ENCODE measurements around the gene FAS. TPM values are rescaled to one million over a fixed set of nuclear protein-coding genes. Genes with fewer than 3 reads are reported as not detected.
A peak's percentile ranks its signal among the peaks of the same experiment; 100 is the strongest.

The FAS gene
- polyA plus RNA-seq, 1 donor (not counting 4 experiments of a cell fraction or from before 2014, with no cell fraction given): 44.8 TPM

GRCh38 chr10:88958721-88959120, 31.9 kb upstream of the FAS start:
- Histone ChIP-seq H3K9me1 (ENCODE audit: control insufficient read depth, extremely low read depth, insufficient read depth, low read length) (no peaks in the 10 kb centered on the region), H3K4me1 (ENCODE audit: control insufficient read depth, extremely low read depth, insufficient read depth, low read length) (no peaks in the 10 kb centered on the region), H3K9me3 (ENCODE audit: control insufficient read depth, low read depth, low read length) (no peaks in the 10 kb centered on the region), H3K4me2 (ENCODE audit: control insufficient read depth, extremely low read depth, insufficient read depth, low read depth, low read length) (no peak overlapping the region), H3K27ac (ENCODE audit: control insufficient read depth, insufficient read depth, low read length) (no peak overlapping the region), H3K9ac (ENCODE audit: control insufficient read depth, extremely low read depth, insufficient read depth, low read length) (no peak overlapping the region), H3K4me3 (ENCODE audit: control insufficient read depth in 2 of 3, extremely low read depth in 1 of 3, insufficient read depth in 2 of 3, low read depth in 1 of 3, low read length in 3 of 3) (no peak overlapping the region), H4K20me1 (ENCODE audit: control insufficient read depth, extremely low read depth, insufficient read depth, low read length) (no peaks in the 10 kb centered on the region), H3K27me3 (ENCODE audit: control insufficient read depth, extremely low read depth, insufficient read depth, low read length) (no peaks in the 10 kb centered on the region), H3K79me2 (ENCODE audit: control insufficient read depth, insufficient read depth, low read length) (no peaks in the 10 kb centered on the region), H3K36me3 (ENCODE audit: control insufficient read depth in 2 of 2, extremely low read depth in 1 of 2, insufficient read depth in 2 of 2, low read length in 2 of 2) (no peaks in the 10 kb centered on the region), H2AFZ (ENCODE audit: control insufficient read depth, low read length) (no peak overlapping the region)
- FAIRE-seq: no peak
- TF ChIP-seq EZH2 (IDR thresholded peaks at IDR 0.05; ENCODE audit: low read length) (no peak), CTCF (optimal IDR thresholded peaks at IDR 0.05 in 1 of 3, IDR thresholded peaks at IDR 0.05 in 1 of 3, conservative IDR thresholded peaks at IDR 0.05 in 1 of 3; ENCODE audit: extremely low read depth in 1 of 3, insufficient read depth in 2 of 3, low read length in 3 of 3) (no peak)
- DNase-seq (ENCODE audit: low read depth, low spot score): no peak
- dilution Hi-C loops (cut with MboI; ENCODE audit: extremely low pct_ligation_motif_present, low sequenced_read_pairs): no loop called here

DNA sequence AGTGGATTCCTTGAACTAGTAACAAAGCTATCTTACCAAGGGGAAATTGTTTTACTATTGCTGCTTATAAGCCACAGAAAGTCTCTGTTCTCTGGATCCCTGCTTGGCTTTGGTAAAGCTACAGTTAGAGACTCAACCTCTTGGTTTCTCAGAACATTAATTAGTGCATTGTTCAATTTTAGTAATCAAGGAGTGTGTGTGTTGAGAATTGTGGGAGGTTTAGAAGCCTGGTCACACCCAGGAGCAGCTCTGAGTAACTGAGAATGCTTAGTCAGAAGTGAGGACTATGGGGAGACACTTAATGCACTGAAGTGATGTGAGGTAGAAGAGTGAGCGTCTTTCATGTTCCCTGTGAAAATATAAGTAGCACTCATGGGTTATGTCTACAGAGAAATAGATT, 29.8 kb upstream of the FAS start:
- Histone ChIP-seq H3K4me2 (ENCODE audit: control insufficient read depth, extremely low read depth, insufficient read depth, low read depth, low read length) (no peak overlapping the region), H3K36me3 (ENCODE audit: control insufficient read depth in 2 of 2, extremely low read depth in 1 of 2, insufficient read depth in 2 of 2, low read length in 2 of 2) (no peaks in the 10 kb centered on the region), H2AFZ (ENCODE audit: control insufficient read depth, low read length) (no peak overlapping the region), H4K20me1 (ENCODE audit: control insufficient read depth, extremely low read depth, insufficient read depth, low read length) (no peaks in the 10 kb centered on the region), H3K4me1 (ENCODE audit: control insufficient read depth, extremely low read depth, insufficient read depth, low read length) (no peaks in the 10 kb centered on the region), H3K9me3 (ENCODE audit: control insufficient read depth, low read depth, low read length) (no peaks in the 10 kb centered on the region), H3K79me2 (ENCODE audit: control insufficient read depth, insufficient read depth, low read length) (no peaks in the 10 kb centered on the region), H3K4me3 (ENCODE audit: control insufficient read depth in 2 of 3, extremely low read depth in 1 of 3, insufficient read depth in 2 of 3, low read depth in 1 of 3, low read length in 3 of 3) (no peak overlapping the region), H3K27ac (ENCODE audit: control insufficient read depth, insufficient read depth, low read length) (no peak overlapping the region), H3K9ac (ENCODE audit: control insufficient read depth, extremely low read depth, insufficient read depth, low read length) (no peak overlapping the region), H3K27me3 (ENCODE audit: control insufficient read depth, extremely low read depth, insufficient read depth, low read length) (no peaks in the 10 kb centered on the region), H3K9me1 (ENCODE audit: control insufficient read depth, extremely low read depth, insufficient read depth, low read length) (no peaks in the 10 kb centered on the region)
- dilution Hi-C loops (cut with MboI; ENCODE audit: extremely low pct_ligation_motif_present, low sequenced_read_pairs): no loop called here
- TF ChIP-seq EZH2 (IDR thresholded peaks at IDR 0.05; ENCODE audit: low read length) (no peak), CTCF (optimal IDR thresholded peaks at IDR 0.05 in 1 of 3, IDR thresholded peaks at IDR 0.05 in 1 of 3, conservative IDR thresholded peaks at IDR 0.05 in 1 of 3; ENCODE audit: extremely low read depth in 1 of 3, insufficient read depth in 2 of 3, low read length in 3 of 3) (no peak)
- FAIRE-seq (peak; percentile 66), DNase-seq (ENCODE audit: low read depth, low spot score) (no peak)
